Keratinocyte (primary cell): ENCODE measurements around the gene SEZ6L2. TPM values are rescaled to one million over a fixed set of nuclear protein-coding genes. Genes with fewer than 3 reads are reported as not detected.
A peak's percentile ranks its signal among the peaks of the same experiment; 100 is the strongest.

Experiments
- DNase-seq: peaks from one replicate; pipeline ENCODE4 v3.0.0-alpha.2; 2011; ENCODE audit warnings: low read depth, missing footprints, low spot score
- FAIRE-seq: peaks from 2 replicates; lab custom pipeline; 2011; peaks lifted over from hg19 to GRCh38; lab: Jason Lieb, UNC
- H2AFZ ChIP-seq: 2 replicates; pipeline ENCODE4 v1.6.0; 2012; ENCODE audit warnings: low read length, control low read depth, inconsistent platforms; ENCODE audit not compliant: control insufficient read depth
- H3K27ac ChIP-seq: 2 replicates; pipeline ENCODE4 v1.5.1; 2011; ENCODE audit warnings: low read length; ENCODE audit not compliant: control insufficient read depth, insufficient read depth
- H3K27me3 ChIP-seq: 3 replicates; pipeline ENCODE4 v1.6.0; 2011; ENCODE audit warnings: low read length; ENCODE audit not compliant: control insufficient read depth, insufficient read depth; ENCODE audit errors: extremely low read depth
- H3K36me3 ChIP-seq, 2 experiments: 2 replicates in 1 of 2; 3 replicates in 1 of 2; pipeline ENCODE4 v1.5.1; 2011; ENCODE audit warnings: low read length in 2 of 2, mild to moderate bottlenecking in 1 of 2; ENCODE audit not compliant: control insufficient read depth in 2 of 2, insufficient read depth in 2 of 2; ENCODE audit errors: extremely low read depth in 1 of 2
- H3K4me1 ChIP-seq: 3 replicates; pipeline ENCODE4 v1.5.1; 2011; ENCODE audit warnings: low read length; ENCODE audit not compliant: control insufficient read depth, insufficient read depth; ENCODE audit errors: extremely low read depth
- H3K4me2 ChIP-seq: 3 replicates; pipeline ENCODE4 v1.6.0; 2011; ENCODE audit warnings: low read depth, low read length; ENCODE audit not compliant: control insufficient read depth, insufficient read depth; ENCODE audit errors: extremely low read depth
- H3K4me3 ChIP-seq, 3 experiments: fragments of 200-600 bp in 1 of 3; sonication (generic) in 1 of 3; 2 replicates in 2 of 3; 3 replicates in 1 of 3; pipeline ENCODE4 v1.5.1; 2011 to 2016; ENCODE audit warnings: low read length in 3 of 3, mild to moderate bottlenecking in 3 of 3, control low read depth in 2 of 3, inconsistent platforms in 1 of 3, low read depth in 1 of 3, mixed read lengths in 1 of 3, mixed run types in 1 of 3, moderate library complexity in 1 of 3; ENCODE audit not compliant: control insufficient read depth in 2 of 3, insufficient read depth in 2 of 3; ENCODE audit errors: extremely low read depth in 1 of 3
- H3K79me2 ChIP-seq: 2 replicates; pipeline ENCODE4 v1.6.0; 2012; ENCODE audit warnings: low read length; ENCODE audit not compliant: control insufficient read depth, insufficient read depth
- H3K9ac ChIP-seq: 3 replicates; pipeline ENCODE4 v1.6.0; 2011; ENCODE audit warnings: low read length; ENCODE audit not compliant: control insufficient read depth, insufficient read depth; ENCODE audit errors: extremely low read depth
- H3K9me1 ChIP-seq: 3 replicates; pipeline ENCODE4 v1.6.0; 2011; ENCODE audit warnings: low read length; ENCODE audit not compliant: control insufficient read depth, insufficient read depth; ENCODE audit errors: extremely low read depth
- H3K9me3 ChIP-seq: 2 replicates; pipeline ENCODE4 v1.5.1; 2012; ENCODE audit warnings: low read depth, low read length; ENCODE audit not compliant: control insufficient read depth
- H4K20me1 ChIP-seq: 3 replicates; pipeline ENCODE4 v1.6.0; 2011; ENCODE audit warnings: low read length; ENCODE audit not compliant: control insufficient read depth, insufficient read depth; ENCODE audit errors: extremely low read depth
- EZH2 ChIP-seq: IDR thresholded peaks from one replicate; pipeline ENCODE4 v1.6.1; 2012; ENCODE audit warnings: inconsistent platforms, mild to moderate bottlenecking, low read length, moderate library complexity
- dilution Hi-C: fragments of 300-500 bp; cut with MboI; formaldehyde crosslinking; loops from one replicate; pipeline ENCODE4 v1.7.0; 2020; ENCODE audit warnings: low sequenced_read_pairs; ENCODE audit not compliant: extremely low pct_ligation_motif_present
- polyA minus RNA-seq, 3 experiments: library from RNA; depleted of rRNA, polyadenylated mRNA; stranded (reverse); fragments of >200 nt; gene quantifications; 1 replicate in 1 of 3; 2 replicates in 1 of 3; 3 replicates in 1 of 3; pipeline ENCODE4 v1.2.3, GENCODE V29; 2011
- polyA plus RNA-seq, 5 experiments: library from polyadenylated mRNA; depleted of rRNA in 3 of 5; stranded (reverse) in 3 of 5; stranded (forward) in 1 of 5; unstranded in 1 of 5; fragments of >200 nt; gene quantifications; 1 replicate in 1 of 5; 2 replicates in 3 of 5; 3 replicates in 1 of 5; pipeline versions ENCODE4 v1.2.1 to v1.2.3, GENCODE V29; 2011 to 2012; ENCODE audit warnings: missing spikeins in 2 of 5, low read depth in 1 of 5, low replicate concordance in 1 of 5
- TF ChIP-seq, protein P1 (sequence below), 3 experiments: IDR thresholded peaks in 1 of 3; conservative IDR thresholded peaks in 1 of 3; optimal IDR thresholded peaks in 1 of 3; 2 replicates in 2 of 3; 3 replicates in 1 of 3; pipeline versions ENCODE3 to v1.5.1; 2011; ENCODE audit warnings: low read length in 3 of 3, mild to moderate bottlenecking in 3 of 3, moderate library complexity in 2 of 3, control low read depth in 1 of 3, inconsistent platforms in 1 of 3; ENCODE audit not compliant: insufficient read depth in 2 of 3; ENCODE audit errors: extremely low read depth in 1 of 3

The SEZ6L2 gene
- polyA plus RNA-seq (0.68 to 2.5 TPM (median 1.5 TPM) in 3 replicates), polyA minus RNA-seq (0.96 to 3.1 TPM (median 1.5 TPM) in 3 replicates)
- polyA plus RNA-seq (2011; ENCODE audit: low read depth) = 2.1 TPM
- 0.77 and 1.6 TPM in 2 replicates for polyA plus RNA-seq (2011; cell fraction: cytosol; rRNA removed)
- polyA plus RNA-seq (2011; cell fraction: nucleus; rRNA removed) = 6.8 and 11.2 TPM in 2 replicates
- 4.4 and 6.1 TPM in 2 replicates for polyA plus RNA-seq (2012; ENCODE audit: low replicate concordance)
- polyA minus RNA-seq (2011; cell fraction: cytosol; rRNA and poly(A)+ RNA removed) = 5.6 TPM
- 9.5 and 10.9 TPM in 2 replicates for polyA minus RNA-seq (2011; cell fraction: nucleus; rRNA and poly(A)+ RNA removed)

DNA sequence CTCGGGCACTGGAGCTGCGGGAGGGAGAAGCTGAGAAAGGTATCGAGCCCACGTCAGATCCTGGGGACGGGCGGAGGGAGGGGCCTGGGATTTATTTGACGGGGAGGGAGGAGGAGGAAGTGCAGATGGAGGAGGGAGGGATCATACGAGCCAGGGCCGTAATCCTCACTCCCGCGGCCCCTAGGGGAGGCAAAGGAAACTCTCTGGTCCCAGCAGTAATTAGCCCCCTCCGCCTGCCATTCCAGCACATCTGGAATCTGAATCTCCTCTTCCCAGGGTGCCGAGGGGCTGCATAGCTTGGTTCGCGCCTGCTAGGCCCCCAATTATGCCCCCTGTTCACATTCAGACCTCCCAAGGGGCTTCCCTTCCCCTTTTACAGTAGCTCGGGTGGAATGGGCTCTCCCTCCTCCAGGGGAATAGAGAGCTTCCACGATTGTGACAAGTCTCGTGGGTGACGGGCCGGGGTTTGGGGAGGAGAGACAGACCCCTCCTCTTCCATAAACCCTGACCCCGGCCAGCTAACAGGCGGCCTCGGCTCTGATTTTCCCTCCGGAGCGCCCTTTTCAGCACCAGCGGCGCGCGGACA is at the start of gene SEZ6L2:
SEZ6L2 (minus strand) TSS at position 35 of the 586 bp plus-strand sequence. CDS start 531 bp downstream, outside the sequence.
- H3K9ac ChIP-seq = peak within 1 kb of the TSS; percentile 50
- no peaks in the 10 kb centered on the region for H3K36me3 ChIP-seq
- H2AFZ ChIP-seq = peak within 1 kb of the TSS; percentile 88
- H4K20me1 ChIP-seq = no peaks in the 10 kb centered on the region
- peak within 1 kb of the TSS; percentile 84 for H3K4me2 ChIP-seq
- dilution Hi-C loops = no loop called here
- FAIRE-seq (no peak), DNase-seq (no peak)
- H3K27me3 ChIP-seq = peaks cover 18% of the 10 kb centered on the region
- peaks cover 10% of the 10 kb centered on the region for H3K4me1 ChIP-seq
- H3K9me1 ChIP-seq = no peaks in the 10 kb centered on the region
- H3K9me3 ChIP-seq = no peaks in the 10 kb centered on the region
- H3K4me3 ChIP-seq = peak within 1 kb of the TSS; percentile 60 to 67 (median 66)
- no peak for TF ChIP-seq EZH2
- TF ChIP-seq, protein P1, sequence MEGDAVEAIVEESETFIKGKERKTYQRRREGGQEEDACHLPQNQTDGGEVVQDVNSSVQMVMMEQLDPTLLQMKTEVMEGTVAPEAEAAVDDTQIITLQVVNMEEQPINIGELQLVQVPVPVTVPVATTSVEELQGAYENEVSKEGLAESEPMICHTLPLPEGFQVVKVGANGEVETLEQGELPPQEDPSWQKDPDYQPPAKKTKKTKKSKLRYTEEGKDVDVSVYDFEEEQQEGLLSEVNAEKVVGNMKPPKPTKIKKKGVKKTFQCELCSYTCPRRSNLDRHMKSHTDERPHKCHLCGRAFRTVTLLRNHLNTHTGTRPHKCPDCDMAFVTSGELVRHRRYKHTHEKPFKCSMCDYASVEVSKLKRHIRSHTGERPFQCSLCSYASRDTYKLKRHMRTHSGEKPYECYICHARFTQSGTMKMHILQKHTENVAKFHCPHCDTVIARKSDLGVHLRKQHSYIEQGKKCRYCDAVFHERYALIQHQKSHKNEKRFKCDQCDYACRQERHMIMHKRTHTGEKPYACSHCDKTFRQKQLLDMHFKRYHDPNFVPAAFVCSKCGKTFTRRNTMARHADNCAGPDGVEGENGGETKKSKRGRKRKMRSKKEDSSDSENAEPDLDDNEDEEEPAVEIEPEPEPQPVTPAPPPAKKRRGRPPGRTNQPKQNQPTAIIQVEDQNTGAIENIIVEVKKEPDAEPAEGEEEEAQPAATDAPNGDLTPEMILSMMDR (optimal IDR thresholded peaks at IDR 0.05 in 1 of 3, IDR thresholded peaks at IDR 0.05 in 1 of 3, conservative IDR thresholded peaks at IDR 0.05 in 1 of 3; ENCODE audit: extremely low read depth in 1 of 3, insufficient read depth in 2 of 3, low read length in 3 of 3) = peak; percentile 19 to 43 (median 30)
- H3K27ac ChIP-seq = no peak within 1 kb of the TSS
- H3K79me2 ChIP-seq = no peaks in the 10 kb centered on the region

DNA sequence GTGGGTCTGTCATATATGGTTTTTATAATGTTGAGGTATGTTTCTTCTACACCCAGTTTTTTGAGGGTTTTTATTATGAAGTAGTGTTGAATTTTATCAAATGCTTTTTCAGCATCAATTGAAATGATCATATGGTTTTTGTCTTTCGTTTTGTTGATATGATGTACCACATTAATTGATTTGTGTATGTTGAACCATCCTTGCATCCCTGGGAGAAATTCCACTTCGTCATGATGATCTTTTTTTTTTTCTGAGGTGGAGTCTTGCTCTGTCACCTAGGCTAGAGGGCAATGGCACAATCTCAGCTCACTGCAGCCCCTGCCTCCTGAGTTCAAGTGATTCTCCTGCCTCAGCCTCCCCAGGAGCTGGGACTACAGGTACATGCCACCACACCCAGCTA is 48.5 kb upstream of the SEZ6L2 start:
- dilution Hi-C loops = no loop called here
- Histone ChIP-seq H3K79me2 (no peaks in the 10 kb centered on the region), H2AFZ (no peak overlapping the region), H4K20me1 (no peaks in the 10 kb centered on the region), H3K4me3 (no peak overlapping the region), H3K27me3 (no peaks in the 10 kb centered on the region), H3K36me3 (no peaks in the 10 kb centered on the region), H3K4me1 (peaks cover 15% of the 10 kb centered on the region), H3K9me3 (no peaks in the 10 kb centered on the region), H3K9me1 (no peaks in the 10 kb centered on the region), H3K9ac (no peak overlapping the region), H3K4me2 (no peak overlapping the region), H3K27ac (no peak overlapping the region)
- no peak for FAIRE-seq
- DNase-seq = no peak
- TF ChIP-seq, protein P1 (optimal IDR thresholded peaks at IDR 0.05 in 1 of 3, IDR thresholded peaks at IDR 0.05 in 1 of 3, conservative IDR thresholded peaks at IDR 0.05 in 1 of 3; ENCODE audit: extremely low read depth in 1 of 3, insufficient read depth in 2 of 3, low read length in 3 of 3) = no peak
- no peak for TF ChIP-seq EZH2
